IPS DF 19.7 (cell line): ENCODE measurements around the gene DAPK3.
A peak's percentile ranks its signal among the peaks of the same experiment; 100 is the strongest.
"Not testable (repeated sequence)": the region's sequence is repeated elsewhere in the genome, so short reads cannot be mapped to it uniquely, and the experiment has no call there.

ENCODE experiments used
- DNase-seq: peaks from one replicate; pipeline ENCODE4 v3.0.0-alpha.2; 2013; ENCODE audit warnings: low read depth, low spot score

Gene DAPK3

DNA sequence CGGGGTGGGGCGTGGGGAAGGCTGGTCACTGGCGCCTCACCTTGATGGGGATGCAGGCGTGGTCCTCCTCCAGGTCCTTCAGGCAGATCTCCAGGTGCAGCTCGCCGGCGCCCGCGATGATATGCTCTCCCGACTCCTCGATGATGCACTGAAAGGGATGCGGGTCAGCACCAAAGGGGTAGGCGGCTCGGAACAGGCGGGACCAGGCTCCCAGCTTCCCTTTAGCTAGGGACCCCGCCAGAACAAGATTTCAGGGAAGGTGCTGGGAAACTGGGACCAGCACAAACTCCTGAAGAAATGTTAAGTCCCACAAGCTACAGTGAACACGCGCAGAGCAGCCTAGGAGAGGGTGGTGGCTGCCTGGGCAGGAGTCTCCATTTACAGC is 8.4 kb upstream of the DAPK3 start:
- DNase-seq, result no peak

DNA sequence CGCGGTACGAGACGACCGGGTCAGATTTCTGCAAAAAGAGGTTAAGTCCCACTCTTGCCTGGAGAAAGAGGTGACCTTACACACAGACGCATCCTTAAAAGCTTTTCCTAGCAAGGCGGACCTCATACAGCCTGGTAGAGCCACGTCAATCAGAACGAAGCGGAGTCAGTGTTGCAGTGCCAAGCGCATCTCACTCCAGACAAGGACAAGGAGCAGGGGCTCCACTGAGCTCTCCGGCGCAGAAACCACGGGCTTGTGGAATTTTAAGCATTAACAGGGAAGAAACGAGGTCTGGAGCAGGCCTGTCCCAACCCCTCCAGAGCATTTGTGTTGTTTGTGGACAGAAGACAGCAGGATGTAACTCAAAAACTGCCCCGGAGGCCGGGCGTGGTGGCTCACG is 7.2 kb upstream of the DAPK3 start:
- DNase-seq, result no peak

DNA sequence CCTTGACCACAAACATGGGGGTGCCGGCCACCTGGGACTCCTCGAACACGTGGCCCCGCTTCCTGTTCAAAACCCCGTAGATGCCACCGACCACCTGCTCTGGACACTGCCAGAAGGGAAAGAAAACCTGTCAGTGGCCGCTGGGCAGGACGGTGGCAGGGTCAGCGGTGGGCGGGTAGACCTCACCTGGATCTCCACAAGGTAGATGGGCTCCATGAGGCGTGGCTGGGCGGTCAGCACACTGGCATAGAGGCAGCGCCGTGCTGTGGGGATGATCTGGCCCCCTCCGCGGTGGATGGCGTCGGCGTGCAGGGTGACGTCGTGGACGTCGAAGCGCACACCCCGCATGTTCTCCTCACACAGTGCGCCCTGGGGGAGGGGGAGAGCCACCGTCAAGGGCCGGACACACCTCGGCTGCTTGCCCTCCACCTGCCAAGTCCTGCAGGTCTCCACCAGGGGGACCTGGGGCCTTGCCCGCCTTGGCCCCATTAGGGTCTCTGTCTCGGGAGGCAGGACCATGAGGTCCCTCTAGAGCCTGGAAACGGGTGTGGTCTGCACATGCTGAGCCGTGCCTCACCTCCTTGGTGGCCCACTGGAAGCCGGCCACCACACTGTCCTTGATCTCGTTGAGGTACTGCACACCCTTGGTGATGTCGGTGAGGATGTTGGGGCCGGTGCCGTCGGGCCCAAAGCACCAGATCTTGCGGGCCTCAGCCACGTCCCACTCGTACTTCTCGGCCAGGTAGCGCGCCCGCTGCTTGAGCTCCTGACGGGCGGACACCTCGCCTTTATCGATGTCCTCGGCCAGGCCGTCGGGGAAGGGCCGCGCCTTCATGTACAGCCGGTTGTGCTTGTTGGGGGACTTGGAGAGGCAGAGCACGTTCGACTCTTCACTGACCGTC is 6.6 kb upstream of the DAPK3 start:
- no peak for DNase-seq

DNA sequence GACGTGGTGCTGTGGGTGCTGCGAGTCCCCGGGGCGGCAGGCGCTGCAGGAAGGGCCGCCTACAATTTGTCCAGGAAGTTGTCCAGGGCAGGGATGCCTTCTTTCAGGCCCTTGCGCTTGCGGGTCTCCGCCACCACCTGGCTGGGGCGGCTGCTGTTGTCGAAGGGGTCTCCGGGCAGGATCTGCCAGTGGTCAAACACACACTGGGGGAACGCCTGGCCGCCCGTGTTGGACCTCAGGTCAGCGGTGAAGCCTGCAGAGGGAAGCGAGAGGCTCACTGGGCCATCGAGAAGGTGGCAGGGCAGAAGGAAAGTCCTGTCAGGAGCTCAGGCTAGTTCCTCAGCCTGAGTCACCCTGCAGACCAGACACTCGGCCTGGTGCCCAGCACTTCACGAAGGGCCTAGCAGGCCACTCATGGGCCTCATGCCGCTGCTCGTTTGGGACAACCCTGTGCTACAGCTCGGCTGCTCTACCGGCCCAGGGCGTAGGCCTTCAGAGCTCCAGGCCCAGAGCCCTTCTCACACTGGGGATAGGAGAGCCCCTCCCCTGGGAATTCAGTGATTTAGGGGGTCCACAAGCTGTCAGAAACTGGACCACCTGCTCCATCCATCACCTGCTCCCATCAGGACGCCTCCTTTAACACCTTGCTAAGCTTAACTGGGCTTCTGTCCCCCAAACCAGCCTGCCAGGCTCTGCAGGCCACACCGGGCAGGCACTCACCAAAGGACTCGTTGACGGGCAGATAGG is 5.8 kb upstream of the DAPK3 start:
- DNase-seq, result no peak

DNA sequence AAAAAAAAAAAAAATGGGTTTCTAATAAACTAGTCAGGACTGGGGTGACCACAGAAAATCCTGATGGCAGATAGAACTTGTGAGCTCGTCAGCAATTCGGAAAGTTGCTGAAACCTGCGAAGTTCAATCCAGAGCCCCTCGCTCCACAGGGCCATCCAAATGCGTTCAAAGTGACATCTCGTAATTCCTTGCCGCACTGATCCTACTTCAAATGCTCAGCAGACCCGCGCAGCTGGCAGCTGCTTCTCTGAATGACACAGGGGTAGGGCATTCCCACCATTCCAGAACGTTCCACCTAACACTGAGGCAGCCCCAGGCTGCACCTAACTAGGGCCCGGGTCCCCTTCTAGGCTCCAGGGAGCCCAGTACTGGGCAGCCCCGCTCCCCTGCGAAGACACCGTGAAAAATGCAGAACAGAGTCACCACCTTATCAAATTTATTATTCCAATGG is 4.8 kb upstream of the DAPK3 start:
- no peak for DNase-seq

DNA sequence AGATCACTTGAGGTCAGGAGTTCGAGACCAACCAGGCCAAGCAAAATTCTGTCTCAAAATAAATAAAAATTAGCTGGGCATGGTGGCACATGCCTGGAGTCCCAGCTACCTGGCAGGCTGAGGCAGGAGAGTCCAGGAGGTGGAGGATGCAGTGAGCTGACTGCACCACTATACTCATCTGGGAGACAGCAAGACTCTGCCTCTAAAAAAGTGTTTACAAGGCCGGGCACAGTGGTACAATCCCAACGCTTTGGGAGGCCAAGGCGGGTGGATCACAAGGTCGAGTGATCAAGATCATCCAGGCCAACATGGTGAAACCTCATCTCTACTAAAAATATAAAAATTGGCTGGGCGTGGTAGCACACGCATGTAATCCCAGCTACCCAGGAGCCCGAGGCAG is 4.2 kb upstream of the DAPK3 start:
- DNase-seq, result no peak

DNA sequence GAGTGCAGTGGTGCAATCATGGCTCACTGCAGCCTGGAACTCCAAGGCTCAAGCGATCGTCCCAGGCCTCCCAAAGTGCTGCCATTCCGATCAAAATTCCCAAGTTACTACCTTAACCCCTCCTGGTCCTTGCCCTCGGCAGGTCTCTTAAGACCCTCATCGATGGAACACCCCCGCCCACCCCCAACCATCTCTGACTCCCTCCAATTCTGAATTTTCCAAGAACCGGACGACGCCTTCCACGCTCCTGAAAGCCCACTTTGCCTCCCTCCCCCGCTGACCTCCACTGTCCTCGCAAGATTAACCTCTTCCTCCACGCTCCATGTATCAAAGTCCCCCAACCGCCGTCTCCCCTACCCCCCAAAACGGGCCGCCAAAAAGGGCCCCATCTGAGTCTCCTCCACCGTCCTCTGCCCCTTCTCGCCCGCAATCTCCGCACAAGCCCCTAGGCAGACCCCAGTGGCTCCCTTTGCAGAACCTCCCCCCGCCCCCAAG is 539 bp downstream of the DAPK3 start:
- DNase-seq, result no peak

DNA sequence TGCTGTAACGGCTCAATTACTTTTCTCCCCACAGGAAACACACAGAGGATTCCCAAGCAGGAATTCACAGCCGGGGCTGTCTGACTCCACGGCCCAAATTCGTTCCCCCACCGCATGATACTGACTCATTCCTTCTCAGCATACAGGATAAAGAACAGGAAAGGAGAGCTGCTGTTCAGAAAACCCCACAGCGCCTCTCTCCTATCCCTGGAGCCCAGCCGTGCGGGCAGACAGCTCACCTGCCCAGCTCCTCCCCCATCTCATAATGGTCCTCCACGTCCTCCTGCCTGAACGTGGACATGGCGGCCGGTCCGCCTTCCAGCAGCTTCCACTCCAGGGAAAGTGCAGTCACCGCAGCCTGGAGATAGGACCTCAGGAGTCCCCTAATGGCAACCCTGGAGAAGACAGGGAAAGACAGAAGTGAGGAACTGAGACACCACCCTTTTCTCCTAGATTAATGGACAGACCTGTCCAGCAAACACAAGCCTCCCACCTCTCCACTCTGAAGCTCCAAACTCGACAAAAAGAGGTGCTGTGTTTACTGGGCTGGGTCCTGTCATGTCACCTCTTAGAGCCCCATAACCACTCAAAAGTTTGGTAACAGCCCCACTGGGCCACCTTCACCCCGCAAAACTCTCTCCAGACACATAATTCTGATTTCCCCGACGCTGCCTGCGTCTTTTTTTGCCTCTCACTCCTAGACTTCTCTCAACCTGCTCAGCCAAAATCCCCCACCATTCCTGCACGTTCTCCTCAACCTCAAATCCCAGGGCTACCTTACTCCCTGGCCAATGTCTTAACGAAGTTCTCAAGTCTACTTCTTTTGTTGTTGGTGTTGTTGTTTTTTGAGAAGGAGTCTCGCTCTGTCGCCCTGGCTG is 1.2 kb downstream of the DAPK3 start:
- no peak for DNase-seq

DNA sequence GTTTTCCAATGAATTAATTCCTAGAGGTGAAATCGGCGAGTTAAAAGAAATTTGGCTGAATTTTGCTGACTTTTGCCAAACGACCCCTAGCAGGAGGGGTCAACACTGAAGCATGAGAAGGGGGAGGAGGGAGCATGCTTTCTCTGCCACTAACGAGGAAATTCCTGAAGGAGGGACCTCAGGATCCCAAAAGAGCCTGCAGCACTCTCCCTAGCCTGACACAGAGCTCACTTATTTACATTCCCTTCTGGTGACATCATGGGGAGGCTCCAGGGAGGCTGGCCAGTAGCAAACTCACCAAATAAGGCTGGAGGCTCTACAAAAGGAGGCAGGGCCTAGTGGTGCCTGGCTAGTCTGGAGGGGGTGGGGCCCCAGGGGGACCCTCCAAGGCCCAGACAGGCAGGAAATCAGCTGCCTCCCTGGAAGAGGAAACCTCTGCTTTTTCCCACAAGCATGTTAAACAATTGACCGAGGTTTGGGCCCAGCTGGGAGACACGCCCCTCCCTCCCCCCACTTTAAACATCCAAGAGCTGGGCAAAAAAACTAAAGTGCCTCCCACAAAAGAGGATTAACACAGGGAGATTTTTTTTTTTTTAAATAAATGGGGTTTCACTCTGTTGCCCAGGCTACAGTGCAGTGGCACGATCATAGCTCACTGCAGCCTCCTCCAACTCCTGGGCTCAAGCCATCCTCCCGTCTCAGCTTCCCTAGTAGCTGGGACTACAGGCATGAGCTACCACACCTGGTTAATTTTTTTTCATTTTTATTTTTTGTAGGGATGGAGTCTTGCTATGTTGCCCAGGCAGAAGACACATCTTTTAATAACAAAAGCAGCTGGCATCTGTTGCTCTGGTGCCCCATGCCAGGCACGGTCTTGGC is 2.1 kb downstream of the DAPK3 start:
- peak; percentile 99 for DNase-seq

DNA sequence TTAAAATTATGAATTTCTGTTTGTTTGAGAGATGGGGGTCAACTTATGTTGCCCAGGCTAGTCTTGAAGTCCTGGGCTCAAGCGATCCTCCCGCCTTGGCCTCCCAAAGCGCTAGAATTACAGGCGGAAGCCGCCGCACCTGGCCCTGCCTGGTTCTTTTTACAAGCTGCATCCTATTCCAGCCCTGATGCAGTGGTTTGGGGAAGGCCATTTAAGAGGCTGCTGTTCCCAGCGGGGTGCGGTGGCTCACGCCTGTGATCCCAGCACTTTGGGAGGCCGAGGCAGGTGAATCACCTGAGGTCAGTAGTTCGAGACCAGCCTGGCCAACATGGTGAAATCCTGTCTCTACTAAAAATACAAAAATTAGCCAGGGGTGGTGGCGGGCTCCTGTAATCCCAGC is 2.9 kb downstream of the DAPK3 start:
- DNase-seq, result not testable (repeated sequence)

DNA sequence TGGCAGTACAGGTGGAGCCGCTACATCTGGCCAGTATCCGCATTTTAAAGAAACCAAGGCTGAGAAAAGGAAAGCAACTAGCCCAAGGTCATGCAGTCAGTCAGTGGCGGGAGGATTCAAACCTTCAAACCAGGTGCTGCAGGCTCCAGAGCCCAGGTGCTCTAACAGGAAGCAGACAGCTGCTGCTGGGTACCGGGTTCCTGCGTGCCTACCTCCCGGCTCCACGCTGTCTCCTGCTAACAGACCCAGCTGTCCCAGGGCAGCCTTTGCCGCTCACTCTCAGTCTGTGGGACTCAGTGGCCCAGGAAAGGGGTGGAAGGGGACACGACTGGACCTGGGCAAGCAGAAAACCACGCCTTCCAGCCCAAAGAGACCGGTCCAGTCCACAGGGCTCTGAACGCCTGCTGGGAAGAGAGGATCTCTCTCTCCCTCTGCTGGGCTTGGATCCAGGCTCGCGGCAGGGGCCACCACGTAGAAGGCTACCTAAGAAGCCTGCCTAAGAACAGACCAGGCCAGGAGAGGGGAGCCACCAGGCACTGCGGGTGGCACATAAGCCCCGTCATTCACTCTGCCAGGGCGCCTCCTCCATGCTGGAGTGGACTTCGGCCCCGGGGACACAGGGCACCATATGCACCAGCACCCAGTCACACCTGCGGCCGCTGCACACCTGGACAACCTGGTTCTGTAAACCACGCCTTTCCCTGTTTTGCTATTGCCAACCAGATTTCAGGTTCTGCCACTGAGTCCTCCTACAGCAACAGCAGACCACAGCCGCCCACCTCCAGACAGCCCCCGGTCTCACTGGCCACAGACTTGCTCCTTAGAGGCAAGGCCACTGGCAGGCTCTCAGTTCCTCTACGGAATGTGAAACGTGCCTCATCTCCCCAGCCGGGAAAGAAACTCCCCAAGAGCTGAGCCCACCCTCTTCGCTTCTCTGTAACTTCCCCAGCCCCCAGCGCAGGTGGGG is 4.6 kb downstream of the DAPK3 start:
- no peak for DNase-seq

DNA sequence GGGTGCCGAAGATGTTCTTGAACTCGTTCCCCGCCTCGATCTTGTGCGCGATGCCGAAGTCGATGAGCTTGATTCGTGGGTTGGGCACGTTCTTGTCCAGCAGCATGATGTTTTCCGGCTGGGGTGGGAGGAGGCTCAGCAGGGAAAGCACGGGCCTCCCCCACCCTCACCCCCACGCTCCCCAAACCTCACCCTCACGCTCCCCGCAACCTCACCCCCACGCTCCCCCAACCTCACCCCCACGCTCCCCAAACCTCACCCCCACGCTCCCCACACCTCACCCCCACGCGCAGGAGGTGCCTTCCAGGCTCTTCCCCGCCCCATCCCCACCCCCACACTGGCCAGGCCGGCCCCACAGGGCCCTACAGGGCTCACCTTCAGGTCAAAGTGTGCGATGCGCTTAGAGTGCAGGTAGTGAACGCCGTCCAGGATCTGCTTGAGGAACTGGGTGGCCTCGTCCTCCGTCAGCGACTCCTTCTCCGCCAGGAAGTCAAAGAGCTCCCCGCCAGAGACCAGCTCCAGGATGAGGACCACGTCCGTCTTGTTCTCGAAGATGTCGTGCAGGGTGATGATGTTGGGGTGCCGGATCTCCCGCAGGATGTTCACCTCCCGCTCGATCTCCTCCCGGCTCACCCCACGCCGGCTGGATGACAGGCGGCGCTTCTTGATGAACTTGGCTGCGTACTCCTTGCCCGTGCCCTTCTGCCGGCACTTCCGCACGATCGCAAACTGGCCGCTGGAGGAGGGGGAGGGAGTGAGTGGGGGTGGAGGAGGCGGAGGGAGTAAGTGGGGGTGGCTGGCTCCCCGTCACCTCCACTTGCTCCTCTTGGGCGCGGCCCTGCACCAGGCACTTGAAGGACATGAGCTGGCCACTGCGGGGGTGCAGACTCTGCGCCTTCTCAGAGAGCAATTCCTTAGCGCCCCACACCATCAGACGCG is 6.4 kb downstream of the DAPK3 start:
- DNase-seq, result no peak

DNA sequence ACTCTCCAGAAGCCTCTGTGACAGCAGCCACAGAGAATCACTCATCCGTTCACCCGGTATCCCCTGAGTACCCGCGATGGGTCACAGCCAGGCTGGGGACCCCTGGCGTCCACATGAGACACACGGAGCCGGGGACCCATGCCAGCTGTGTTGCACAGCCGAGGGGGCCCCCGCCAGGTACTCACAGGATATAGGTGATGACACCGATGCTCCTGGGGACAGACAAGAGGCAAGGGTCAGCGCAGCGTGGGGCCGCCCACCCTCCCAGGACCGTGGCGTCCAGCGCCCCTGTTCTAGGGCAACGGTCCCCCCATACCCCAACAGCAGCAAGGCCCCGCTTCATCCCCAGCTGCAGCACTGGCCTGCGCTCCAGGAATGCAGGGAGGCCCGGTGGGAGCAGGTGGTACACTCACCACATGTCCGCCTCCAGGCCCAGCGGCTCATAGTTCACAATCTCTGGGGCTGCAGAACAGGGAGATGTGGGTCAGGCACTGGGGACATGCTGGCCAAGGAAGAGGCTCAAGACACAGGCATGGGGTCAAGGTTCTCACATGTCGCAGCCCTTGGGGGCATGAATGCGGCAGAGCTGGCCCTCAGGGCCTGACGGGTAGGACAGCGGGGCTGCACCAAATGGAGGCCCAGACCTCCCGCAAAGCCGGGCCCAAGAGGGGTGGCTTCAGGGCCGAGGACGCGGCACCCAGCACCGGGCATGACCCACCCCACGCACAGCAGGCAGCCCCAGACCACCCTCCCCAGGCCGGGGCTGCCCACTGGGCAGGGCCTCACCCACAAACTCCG is 7.2 kb downstream of the DAPK3 start:
- no peak for DNase-seq

DNA sequence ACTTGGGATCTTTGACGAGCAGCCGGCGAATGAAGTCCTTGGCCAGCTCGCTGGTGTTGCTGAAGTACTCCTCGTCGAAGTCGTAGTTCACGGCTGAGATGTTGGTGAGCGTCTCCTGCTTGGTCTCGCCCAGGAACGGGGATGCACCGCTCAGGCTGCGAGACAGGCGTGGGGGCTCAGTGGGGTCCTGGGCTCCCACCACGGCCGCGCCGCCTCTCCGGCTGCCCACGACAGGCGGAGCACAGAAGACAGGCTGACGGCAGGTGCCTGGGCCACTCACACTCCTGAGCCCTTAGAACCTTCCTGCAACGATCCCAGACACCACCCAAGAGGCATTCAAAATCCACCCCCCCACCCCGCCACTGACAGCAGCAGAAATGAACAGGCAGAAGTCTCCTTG is 9.9 kb downstream of the DAPK3 start:
- DNase-seq, result no peak

DNA sequence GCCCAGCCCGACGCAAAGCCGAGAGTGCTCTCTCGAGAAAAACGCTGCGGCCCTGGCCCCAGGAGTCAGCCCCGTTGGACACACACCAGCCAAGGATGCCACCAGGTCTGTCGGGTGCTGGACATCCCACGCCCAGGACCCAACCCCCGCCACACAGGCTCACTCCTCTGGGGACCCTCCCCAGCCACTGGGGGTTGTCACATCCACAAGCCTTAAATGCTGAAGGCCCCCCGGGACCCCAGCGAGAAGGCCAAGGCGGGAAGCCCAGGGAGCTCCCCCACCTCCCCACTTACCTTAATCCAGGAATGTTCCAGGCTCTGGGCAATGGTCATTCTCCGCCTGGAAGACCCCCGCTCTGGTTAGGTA is 11.2 kb downstream of the DAPK3 start:
- no peak for DNase-seq

DNA sequence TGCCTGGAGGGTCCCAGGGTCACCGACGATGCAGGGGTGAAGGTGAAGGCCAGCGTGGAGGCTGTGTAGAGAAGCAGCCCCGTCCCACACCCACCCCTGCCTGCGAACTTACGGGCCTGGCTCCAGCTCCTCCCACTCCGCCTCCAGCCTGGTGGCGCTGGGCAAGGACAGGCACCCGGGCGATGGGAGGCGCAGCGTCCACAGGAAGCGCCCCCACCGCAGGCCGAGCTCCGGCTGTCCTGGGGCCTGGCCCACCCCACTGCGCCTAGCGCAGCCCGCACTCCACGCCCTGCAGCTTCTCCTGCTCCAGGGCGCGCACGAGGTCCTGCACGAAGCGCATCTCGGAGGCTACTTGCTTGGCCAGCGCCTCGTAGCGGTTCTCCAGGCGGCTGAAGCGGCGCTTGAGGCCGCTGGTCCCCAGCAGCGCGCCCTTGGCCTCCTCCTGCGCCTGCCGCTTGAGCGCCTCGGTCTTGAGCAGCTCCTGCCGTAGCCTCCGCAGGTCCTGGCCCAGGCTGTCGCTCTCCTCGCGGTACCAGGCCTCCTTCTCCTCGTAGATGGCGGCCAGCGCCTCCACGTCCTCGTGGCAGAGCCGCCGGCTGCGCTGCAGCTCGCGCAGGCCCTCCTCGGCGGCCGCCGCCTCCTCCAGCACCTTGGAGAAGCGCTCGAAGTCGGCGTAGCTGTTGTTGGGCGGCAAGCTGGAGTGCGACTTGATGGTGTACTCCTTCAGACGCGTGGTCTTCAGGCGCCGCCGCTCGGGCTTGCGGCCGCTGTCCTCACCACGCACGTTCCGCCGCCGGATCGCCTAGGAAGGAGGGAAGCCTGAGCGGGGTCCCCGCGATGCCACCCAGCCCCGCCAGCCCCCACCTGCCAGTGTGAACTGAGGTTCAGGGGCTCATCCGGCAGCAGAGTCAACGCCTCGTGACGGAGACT is 11.8 kb downstream of the DAPK3 start:
- no peak for DNase-seq

DNA sequence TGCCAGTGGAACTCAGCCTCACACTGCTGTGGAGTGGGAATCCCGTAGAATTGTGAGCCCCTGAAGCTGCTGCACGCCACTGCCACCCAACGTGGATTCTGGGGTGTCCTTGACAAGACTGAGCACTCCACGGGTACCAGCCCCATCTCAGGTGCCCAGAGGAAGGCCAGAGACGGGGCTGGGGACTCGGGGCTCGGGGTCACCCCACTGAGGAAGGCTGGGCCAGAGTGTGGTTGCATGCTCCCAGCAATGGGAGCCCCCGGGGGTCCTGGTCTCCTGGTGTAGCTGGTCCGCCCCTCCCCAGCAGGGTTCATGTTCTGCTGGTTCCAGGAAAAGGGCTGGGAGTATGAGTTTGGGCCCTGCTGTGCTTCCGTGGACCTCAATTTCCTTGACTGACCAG is 15.2 kb downstream of the DAPK3 start:
- no peak for DNase-seq
